Liver (tissue), 3 donors: ENCODE data around the gene NDFIP1.

ENCODE experiments used
- ATF3 ChIP-seq: IDR thresholded peaks from 2 replicates; pipeline ENCODE4 v1.6.1; 2016; ENCODE audit warnings: antibody characterized with exemption
- CTCF ChIP-seq: fragments of 150-350 bp; IDR thresholded peaks from 2 replicates; pipeline ENCODE4 v1.5.1; 2017; ENCODE audit warnings: improper control_type of control experiment, low read depth, low read length; ENCODE audit not compliant: missing input control
- EGR1 ChIP-seq, 2 donors: IDR thresholded peaks; 2 replicates each; pipeline ENCODE4 v1.6.1; 2016 to 2018; ENCODE audit warnings: antibody characterized with exemption in 2 of 2, low read depth in 2 of 2
- FOXA1 ChIP-seq: IDR thresholded peaks from 2 replicates; pipeline ENCODE4 v1.6.1; 2016; ENCODE audit warnings: antibody characterized with exemption
- GABPA ChIP-seq, 2 donors: IDR thresholded peaks in 1 of 2; conservative IDR thresholded peaks in 1 of 2; 2 replicates each; pipeline ENCODE4 v1.6.1; 2016; ENCODE audit warnings: antibody characterized with exemption in 2 of 2, mild to moderate bottlenecking in 1 of 2, moderate library complexity in 1 of 2
- JUND ChIP-seq, 2 donors: IDR thresholded peaks; 2 replicates each; pipeline ENCODE4 v1.6.1; 2016; ENCODE audit warnings: antibody characterized with exemption in 2 of 2
- MAX ChIP-seq: IDR thresholded peaks from 2 replicates; pipeline ENCODE4 v1.6.1; 2016; ENCODE audit warnings: antibody characterized with exemption
- RAD21 ChIP-seq, 2 donors: IDR thresholded peaks; 2 replicates each; pipeline ENCODE4 v1.6.1; 2016; ENCODE audit warnings: antibody characterized with exemption in 2 of 2, mild to moderate bottlenecking in 2 of 2
- REST ChIP-seq: IDR thresholded peaks from 2 replicates; pipeline ENCODE4 v1.6.1; 2016; ENCODE audit warnings: antibody characterized with exemption, mild to moderate bottlenecking
- SP1 ChIP-seq: IDR thresholded peaks from 2 replicates; pipeline ENCODE4 v1.6.1; 2018; ENCODE audit warnings: antibody characterized with exemption, mild to moderate bottlenecking
- TAF1 ChIP-seq: conservative IDR thresholded peaks from 2 replicates; pipeline ENCODE4 v1.6.1; 2016; ENCODE audit warnings: antibody characterized with exemption, mild to moderate bottlenecking
- YY1 ChIP-seq: IDR thresholded peaks from 2 replicates; pipeline ENCODE4 v1.6.1; 2016; ENCODE audit warnings: antibody characterized with exemption, mild to moderate bottlenecking
- ZBTB33 ChIP-seq: IDR thresholded peaks from 2 replicates; pipeline ENCODE4 v1.6.1; 2016; ENCODE audit warnings: antibody characterized with exemption
- donor health status: healthy.
- donor health status: healthy.

GRCh38 chr5:142186514-142186856 is 77.9 kb downstream of the NDFIP1 start:
- TF ChIP-seq CTCF: no peak
- TF ChIP-seq REST: no peak
- no peak for TF ChIP-seq GABPA (IDR thresholded peaks at IDR 0.05 in 1 of 2, conservative IDR thresholded peaks at IDR 0.05 in 1 of 2)
- TF ChIP-seq SP1: peak; percentile 6
- no peak for TF ChIP-seq JUND (IDR thresholded peaks at IDR 0.05)
- no peak for TF ChIP-seq EGR1 (IDR thresholded peaks at IDR 0.05; ENCODE audit: low read depth in 2 of 2)
- TF ChIP-seq YY1: no peak
- TF ChIP-seq TAF1: no peak
- TF ChIP-seq ZBTB33: no peak
- no peak for TF ChIP-seq MAX
- TF ChIP-seq RAD21 (IDR thresholded peaks at IDR 0.05): no peak
- no peak for TF ChIP-seq ATF3
- no peak for TF ChIP-seq FOXA1
